HG02981 (cell line): ENCODE data around the gene RPL13A.

Experiments
- ATAC-seq: cut with Tn5 transposase; IDR thresholded peaks from one replicate; pipeline ENCODE4 v1.9.1; 2021; ENCODE audit warnings: mild to moderate bottlenecking, moderate library complexity; ENCODE audit not compliant: unreplicated experiment

The RPL13A gene

DNA sequence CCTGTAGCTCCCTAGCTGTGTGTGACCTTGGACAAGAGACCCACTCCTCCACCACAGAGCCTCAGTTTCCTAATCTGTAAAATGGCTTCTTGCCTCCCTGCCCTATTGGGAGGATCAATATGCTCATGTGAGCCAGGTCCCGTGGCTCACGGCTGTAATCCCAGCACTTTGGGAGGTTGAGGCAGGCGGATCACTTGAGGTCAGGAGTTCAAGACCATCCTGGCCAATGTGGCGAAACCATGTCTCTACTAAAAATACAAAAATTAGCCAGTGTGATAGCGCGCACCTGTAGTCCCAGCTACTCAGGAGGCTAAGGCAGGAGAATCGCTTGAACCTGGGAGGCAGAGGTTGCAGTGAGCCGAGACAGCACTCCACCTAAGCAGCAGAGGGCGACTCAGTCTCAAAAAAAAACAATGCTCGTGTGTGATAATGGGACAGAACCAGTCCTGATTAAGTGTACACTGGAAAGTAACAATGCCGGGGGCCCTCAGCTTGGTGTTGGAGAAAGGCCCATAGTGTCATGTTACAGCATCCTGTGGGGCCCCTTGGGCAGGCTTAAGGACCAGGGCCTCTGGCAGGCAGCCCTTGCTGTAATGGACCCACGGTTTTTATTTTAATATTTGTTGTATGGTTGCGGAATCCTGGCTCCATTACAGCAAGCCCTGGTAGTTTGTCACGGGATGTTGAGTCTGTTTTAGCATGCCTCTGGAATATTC is 15.6 kb downstream of the RPL13A start:
- no peak for ATAC-seq

DNA sequence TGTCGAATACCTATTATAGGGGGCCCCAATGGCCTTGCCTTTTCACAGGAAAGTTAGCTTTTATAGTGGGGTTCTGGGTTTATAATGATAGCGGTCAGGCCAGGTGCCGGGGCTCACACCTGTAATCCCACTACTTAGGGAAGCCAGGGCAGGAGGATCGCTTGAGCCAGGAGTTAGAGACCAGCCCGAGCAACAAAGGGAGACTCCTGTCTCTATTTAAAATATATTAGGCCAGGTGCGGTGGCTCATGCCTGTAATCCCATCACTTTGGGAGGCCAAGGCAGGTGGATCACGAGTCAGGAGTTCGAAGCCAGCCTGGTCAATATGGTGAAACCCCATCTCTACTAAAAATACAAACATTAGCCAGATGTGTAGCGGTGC is 16.2 kb downstream of the RPL13A start:
- ATAC-seq = no peak

DNA sequence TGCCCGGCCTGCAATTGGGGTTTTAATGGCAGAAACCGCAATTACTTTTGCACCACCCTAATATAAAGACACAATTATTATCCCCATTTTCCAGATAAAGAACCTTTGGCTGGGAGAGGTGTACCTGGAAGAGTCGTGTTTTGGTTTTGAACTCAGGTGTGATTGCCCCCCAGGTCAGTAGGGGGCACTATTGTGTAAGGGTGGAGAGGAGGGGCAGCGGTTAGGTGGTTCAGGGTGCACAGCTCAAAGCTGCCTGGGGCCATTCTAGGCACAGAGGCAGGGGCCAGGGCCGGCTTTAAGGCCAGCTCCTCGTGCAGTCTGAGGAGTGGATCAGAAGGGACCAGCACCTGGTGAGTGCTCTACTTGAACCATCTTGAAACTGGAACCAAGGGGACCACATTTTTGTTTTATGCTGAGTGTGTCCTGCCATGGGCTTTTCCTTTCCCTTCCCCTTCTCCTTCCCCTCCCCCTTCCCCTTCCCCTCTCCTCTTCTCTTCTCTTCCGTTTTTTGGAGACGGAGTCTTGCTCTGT is 19.2 kb downstream of the RPL13A start:
- no peak for ATAC-seq

DNA sequence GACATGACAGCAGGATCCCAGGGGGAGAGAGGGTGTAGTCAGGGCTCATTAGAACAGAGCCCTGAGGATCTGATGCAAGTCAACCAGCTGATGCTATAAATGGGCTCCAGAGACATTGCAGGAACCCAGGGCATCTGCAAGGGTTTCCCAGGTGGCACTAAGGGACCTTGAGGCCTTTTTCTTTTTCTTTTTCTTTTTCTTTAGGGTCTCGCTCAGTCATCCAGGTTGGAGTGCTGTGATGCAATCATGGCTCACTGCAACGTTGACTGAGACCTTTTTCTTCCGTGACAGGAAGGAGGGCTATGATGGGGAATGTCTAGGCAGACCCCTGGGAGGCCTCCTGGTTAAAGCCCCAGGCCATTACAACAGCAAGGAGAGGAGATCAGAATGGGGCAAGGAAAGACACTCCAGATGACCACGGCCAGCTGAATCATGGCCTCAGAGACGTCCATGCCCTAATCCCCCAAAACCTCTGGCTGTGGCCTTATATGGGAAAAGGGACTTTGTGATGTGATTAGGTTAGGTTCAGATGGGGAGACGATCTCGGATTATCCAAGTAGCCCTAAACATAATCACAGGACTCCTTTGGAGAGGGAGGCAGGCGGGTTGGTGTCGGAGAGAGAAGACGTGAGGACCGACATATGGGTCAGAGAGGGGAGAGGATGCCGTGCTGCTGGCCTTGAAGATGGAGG is 20.5 kb downstream of the RPL13A start:
- ATAC-seq = no peak

DNA sequence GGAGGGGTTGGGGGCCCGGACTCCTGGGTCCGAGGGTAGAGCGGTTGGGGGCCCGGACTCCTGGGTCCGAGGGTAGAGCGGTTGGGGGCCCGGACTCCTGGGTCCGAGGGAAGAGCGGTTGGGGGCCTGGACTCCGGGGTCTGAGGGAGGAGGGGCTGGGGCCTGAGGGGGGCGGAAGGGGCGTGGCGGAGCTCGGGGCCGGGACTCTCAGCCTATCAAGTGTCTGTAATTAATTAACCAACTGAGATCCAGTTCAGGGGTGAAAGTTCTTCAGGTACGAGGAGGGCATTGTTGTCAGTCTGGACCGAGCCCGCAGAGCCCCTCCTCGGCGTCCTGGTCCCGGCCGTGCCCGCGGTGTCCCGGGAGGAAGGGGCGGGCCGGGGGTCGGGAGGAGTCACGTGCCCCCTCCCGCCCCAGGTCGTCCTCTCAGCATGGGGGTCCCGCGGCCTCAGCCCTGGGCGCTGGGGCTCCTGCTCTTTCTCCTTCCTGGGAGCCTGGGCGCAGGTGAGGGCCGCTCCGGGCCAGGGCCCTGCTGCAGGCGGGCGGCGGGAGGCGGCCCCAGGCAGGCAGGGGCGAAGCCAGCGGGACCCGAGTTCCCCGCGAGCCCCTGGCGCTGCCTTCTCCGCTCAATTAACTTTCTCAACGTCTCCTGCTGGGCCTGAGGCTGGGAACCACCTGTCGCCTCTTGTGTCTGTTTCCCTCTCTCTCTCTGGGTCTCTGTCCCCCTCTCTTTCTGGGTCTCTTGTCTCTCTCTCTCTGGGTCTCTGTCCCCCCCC is 25.8 kb downstream of the RPL13A start:
- ATAC-seq = no peak

DNA sequence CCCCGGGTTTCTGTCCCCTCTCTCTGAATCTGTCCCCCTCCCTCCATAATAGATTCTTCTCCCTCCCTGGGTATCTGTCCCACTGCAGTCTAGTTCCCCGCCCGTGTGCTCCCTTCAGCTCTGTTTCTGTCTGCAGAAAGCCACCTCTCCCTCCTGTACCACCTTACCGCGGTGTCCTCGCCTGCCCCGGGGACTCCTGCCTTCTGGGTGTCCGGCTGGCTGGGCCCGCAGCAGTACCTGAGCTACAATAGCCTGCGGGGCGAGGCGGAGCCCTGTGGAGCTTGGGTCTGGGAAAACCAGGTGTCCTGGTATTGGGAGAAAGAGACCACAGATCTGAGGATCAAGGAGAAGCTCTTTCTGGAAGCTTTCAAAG is 26.3 kb downstream of the RPL13A start:
- ATAC-seq = no peak

DNA sequence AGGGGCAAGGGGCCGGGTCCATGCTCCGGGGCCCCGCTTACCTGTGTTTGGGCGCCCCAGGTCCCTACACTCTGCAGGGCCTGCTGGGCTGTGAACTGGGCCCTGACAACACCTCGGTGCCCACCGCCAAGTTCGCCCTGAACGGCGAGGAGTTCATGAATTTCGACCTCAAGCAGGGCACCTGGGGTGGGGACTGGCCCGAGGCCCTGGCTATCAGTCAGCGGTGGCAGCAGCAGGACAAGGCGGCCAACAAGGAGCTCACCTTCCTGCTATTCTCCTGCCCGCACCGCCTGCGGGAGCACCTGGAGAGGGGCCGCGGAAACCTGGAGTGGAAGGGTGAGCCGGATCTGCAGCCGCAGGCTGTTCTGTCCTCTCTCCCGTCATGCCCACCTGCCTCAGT is 26.7 kb downstream of the RPL13A start:
- no peak for ATAC-seq

DNA sequence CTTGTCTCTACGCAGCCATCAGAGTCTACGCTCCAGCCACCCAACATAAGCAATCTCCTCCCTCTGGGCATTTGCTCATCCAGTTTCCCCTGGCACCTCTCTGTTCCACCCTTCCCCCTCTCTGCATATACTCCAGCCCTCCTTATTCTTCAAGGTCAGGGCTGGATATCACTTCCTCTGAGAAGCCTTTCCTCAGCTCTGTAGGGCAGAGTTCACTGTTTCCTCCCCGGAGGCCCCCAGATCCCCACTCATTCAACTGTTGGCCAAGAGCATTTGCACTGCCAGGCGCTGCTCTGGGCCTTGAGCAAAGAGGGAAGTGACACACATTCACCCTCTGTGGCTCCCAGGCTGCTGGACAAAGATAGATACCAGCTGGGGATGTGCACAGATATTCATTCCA is 28.4 kb downstream of the RPL13A start:
- no peak for ATAC-seq

DNA sequence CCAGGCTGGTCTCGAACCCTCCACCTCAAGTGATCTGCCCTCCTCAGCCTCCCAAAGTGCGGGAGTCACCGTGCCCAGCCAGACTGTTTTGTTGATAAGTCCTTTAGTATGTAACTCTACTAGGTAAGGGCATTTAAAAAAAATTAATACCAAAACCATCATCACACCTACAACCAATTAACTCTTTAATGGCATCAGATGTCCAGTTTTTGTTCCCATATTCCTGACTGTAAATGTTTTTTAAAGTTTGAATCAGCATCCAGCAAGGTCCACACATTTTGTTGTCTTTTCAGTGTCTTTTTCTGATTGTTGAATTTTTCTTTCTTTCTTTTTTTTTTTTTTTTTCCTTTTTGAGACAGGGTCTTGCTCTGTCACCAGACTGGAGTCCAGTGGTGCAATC is 30.6 kb downstream of the RPL13A start:
- ATAC-seq = no peak

DNA sequence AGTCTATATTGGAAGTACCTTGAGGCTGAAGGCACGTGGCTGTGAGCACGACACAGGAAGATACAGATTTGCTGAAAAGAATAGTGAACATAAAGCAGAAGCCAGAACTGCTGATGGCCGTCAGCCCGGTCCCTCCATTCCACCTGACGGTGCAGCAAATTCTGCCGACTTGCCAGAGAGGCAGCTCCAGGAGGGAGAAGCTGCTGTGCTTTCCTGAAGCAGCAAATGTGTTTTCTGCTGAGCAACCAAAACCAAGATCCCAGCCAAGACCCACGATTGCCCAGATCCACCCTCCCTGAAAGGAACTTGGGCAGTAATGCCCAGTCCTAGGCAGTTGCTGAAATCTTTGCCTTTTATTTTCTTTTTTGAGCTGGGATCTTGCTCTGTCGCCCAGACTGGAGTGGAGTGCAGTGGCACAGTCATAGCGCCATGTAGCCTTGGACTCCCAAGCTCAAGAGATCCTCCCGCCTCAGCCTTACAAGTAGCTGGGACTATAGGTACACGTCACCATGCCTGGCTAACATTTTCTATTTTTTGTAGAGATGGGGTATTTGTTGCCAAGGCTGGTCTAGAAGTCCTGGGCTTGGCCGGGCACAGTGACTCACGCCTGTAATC is 33.4 kb downstream of the RPL13A start:
- ATAC-seq = no peak

DNA sequence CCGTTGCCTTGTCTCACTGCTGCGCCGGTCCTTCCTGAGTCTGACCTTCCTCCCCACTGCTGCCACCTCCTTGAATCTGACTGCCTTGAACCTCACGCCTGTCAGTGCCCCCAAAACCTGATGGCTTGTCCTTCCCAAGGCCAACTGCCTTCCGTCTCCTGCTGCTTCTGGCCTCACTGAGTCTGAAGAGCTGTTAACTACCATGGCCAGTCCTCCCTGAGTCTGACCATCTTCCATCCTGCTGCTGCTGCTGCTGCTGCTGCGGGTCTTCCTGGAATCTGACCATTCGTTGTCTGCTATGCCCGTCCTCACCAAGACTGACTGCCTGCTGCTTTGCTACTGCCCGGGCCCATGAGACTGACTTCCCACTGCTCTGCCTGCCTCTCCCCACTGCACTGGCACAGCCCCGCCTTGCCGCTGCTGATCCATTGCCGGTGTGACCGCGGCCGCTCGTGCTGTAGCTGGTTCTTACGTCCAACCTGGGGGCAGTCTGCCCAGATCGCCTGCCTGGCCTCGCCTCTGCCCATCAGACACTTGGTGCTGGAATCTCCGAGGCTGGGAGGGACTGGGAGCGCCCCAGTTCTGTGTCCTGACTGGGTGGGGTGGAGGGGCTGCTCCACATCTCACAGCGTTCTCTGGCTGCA is 37.5 kb downstream of the RPL13A start:
- ATAC-seq = no peak

DNA sequence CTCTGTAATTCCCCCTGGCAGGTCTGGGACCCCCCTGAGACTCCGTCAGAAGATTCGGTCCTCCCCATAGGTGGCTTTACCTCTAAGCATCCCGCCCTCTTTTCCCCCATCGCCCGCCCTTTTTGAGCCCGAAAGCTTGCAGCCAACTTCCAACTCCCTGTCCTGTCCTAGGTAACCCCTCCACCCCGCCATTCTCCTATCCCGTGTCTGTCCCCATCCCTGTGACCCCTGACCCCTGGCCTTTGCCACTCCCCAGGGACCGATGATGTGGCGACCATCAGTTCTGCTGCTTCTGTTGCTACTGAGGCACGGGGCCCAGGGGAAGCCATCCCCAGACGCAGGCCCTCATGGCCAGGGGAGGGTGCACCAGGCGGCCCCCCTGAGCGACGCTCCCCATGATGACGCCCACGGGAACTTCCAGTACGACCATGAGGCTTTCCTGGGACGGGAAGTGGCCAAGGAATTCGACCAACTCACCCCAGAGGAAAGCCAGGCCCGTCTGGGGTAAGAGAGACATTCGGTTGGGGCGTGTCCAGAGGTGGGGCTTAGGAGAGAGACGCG is 40.9 kb downstream of the RPL13A start:
- no peak for ATAC-seq

DNA sequence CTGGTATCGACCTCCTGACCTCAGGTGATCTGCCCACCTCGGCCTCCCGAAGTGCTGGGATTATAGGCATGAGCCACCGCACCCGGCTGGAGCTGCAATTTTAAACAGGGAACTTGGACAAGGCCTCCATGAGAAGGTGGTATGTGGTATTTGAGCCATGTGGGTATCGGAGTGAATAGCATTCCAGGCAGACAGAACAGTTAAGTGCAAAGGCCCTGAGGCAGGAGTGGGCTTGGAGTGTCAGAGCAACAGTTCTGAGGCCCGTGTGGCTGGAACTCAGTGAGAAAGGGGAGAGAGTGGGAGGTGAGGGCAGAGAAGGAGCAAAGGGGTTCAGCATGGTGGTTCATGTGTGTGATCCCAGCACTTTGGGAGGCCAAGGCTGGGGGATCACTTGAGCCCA is 43.3 kb downstream of the RPL13A start:
- no peak for ATAC-seq

DNA sequence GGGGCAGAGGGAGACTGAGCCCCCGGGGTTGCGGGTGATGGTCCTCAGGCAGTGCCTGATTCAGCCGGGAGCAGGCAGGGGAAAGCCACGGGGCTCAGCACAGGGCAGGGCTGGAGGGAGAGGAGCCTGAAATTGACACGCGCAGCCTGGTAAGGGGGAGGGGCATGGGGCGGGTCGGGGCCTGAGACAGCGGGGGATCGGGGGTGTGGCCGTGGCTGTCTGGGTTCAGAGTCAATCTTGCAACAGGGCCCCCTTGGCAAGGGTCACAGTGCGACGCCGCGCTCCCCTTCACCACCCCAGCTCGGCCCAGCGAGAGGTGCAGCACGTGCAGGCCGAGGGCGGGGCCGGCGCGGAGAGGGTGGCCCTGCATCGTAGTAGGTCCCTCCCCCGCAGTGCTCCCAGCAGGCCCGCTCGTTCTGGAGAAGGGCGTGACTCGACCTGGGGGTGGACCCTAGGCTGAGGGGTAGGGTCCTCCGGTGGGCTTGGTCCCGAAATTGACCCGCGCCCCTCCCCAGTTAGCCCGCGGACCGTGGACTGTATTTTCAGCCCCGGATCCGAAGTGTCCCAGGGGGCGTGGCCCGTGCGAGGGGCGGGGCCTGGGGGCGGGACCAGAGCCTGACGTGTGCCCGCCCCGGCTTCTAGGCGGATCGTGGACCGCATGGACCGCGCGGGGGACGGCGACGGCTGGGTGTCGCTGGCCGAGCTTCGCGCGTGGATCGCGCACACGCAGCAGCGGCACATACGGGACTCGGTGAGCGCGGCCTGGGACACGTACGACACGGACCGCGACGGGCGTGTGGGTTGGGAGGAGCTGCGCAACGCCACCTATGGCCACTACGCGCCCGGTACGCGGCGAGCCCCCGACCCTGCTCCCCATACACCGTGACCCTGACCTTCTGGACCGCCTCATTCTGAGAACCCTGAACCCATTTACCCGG is 46.4 kb downstream of the RPL13A start:
- ATAC-seq = peak; percentile 68

DNA sequence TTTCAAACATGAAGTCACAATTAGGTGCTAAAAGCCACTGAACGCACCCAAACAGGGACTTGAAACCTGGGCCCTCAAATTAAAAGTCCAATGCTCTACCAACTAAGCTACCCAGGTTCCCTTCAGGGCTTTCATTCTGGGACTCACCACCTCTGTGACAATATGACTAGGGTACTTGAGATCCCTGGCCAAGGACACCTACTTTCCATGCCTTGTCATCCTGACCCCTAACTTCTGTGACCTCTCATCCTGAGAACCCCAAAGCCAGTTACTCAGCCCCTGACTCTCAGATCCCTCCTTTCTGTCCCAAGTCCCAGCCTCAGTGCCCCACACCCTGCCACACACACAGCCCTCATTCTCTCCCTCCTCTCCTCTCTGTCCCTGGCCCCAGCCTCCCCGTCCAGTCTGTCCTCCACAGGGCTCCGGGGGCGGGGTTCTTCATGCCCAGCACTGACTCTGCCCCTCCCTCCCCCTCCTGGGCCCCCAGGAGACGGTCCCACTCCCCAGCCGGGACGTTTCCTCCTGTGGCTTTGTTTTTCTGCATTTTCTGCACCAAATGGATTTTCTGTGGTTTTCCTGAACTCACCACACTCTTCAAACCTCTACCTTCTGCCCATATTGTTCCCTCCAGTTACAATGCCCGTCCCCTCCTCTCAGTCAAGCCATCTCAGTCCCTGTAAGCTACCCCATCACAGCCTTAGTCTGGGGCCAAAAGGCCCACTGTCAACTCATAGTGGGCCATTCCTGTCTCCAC is 47.4 kb downstream of the RPL13A start:
- ATAC-seq = no peak

DNA sequence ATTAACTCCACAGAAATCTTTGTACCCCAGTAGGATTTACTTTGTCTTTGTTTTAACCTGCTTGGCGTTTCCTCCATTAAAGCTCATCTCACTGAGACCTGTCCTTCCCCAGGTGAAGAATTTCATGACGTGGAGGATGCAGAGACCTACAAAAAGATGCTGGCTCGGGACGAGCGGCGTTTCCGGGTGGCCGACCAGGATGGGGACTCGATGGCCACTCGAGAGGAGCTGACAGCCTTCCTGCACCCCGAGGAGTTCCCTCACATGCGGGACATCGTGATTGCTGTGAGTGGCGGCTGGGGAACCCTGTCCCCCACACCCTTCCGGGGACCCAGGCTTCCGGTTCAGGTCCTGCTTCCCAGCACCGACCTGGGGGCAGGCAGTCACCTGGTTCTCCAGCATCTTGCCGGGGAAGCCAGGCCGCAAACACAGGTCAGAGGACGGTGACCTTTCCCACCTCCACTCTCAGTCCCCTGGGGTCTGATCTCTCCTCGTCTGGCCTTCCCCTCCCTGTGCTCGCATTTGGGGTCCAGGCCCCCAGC is 49.6 kb downstream of the RPL13A start:
- ATAC-seq = no peak

DNA sequence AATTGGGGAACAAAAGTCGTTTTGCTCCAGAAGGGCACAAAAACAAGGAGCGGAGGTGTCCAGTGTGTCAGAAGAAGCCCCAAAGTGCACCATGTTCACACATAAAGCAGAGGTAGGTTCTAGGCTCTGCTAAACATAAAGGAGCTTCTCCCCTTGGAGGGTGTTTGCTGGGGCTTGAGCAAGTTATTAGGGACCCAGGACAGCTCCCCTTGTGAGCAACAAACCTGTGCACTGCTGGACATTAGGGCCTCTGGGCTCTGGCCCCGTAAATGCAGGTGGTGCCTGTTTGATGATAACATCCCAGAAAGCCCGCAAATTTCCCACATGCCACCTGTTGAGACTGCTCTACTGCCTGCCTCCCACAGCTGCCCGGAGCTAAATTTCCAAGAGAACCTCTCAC is 51.2 kb downstream of the RPL13A start:
- no peak for ATAC-seq

DNA sequence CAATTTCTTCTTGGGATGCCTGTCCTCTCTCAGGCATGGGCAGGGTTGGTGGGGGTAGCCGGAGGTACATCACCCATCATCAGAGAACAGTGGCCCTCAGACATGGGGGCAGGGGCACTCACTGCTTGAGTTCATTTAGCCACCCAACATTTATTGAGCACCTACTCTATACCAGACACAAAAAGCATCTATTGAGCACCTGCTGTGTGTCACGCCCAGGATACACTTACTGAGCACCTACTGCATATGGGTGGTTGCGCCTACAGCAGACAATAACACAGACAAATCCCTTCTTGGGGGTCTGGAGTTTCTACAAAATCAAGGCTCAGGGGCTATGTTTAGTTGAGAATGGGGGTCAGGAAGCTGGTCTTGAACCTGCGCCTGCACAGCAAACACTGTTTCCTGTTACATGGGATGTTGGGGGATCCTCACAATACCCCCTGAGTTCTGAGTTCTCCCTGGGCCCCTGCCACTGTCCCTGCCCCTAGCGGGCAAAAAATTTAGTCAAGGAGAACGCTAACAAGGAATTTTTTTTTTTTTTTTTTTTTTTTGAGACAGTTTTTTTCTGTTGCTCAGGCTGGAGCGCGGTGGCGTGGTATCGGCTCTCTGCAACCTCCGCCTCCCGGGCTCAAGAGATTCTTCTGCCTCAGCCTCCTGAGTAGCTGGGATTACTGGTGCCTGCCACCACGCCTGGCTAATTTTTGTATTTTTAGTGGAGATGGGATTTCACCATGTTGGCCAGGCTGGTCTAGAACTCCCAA is 52.0 kb downstream of the RPL13A start:
- ATAC-seq = no peak
